ENCODE measurements around the gene FGF5. TPM values are rescaled to one million over a fixed set of nuclear protein-coding genes. Genes with fewer than 3 reads are reported as not detected.
"Not testable (repeated sequence)": the region's sequence is repeated elsewhere in the genome, so short reads cannot be mapped to it uniquely, and the experiment has no call there.

FGF5 gene
- total RNA-seq, 1 experiment from 2014 or later, result 0.12 TPM

DNA sequence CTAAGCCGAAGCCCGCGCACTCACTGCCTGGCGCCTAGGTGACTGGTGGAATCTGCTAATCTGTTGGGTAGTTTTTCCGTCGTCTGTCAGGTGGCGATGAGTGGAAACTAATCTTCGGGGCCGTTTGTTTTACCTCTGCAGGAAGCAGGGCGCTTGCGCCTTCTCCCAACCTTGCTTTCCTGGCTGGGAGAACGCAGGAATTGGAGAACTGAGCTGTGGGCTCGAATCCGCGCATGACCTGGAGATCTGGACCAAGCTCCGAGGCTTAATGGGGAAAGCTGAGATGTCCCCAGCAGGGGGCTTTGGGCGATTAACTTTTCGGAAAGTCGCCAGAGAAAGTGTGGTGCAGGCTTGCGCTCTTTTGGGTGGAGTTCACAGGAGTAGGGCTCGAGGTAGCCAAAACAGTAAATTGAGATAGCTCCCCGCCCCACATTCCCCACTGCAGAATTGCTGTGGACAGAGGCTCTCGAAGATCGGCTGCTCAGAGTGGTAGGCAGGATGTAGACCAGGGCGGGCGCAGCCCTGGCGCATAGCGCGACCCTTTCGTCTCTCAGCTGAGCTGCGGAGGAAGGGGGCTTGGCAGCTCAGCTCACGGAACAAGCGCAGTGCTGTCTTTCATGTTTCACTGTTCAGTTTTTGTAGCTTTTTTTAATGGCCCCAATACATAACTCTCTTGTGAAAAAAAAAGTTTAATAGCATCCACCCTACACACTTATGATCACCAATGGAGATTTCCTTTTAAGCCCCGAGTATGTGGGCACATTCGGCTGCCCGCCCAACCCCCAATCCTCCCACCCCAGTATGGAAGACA lies 2.7 kb upstream of the FGF5 start:
- H3K27me3 ChIP-seq, result no peaks in the 10 kb centered on the region
- DNase-seq, result no peak
- H3K36me3 ChIP-seq, result no peaks in the 10 kb centered on the region
- no peaks in the 10 kb centered on the region for H3K9me3 ChIP-seq (replicated peaks)
- H3K4me1 ChIP-seq, result peaks cover 12% of the 10 kb centered on the region
- no peak overlapping the region for H3K27ac ChIP-seq
- H3K4me3 ChIP-seq, result no peak overlapping the region

DNA sequence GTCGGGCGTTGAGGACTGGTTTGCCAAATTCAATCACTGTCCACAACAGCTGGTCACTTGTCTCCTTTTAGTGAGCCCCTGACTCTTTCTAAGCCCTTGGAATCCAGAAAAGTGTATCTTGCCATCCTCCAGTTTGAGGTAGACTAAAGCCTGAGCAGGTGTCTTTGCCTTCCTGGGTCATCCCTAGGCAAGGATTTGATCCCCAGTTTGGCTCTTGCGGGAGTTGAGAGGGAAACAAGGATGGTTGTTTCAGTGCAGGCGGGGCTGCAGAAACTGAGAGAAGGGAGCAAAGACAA lies 2.2 kb upstream of the FGF5 start:
- Histone ChIP-seq H3K27ac (no peak overlapping the region), H3K36me3 (no peaks in the 10 kb centered on the region), H3K4me1 (peaks cover 7% of the 10 kb centered on the region), H3K27me3 (no peaks in the 10 kb centered on the region), H3K9me3 (replicated peaks) (no peaks in the 10 kb centered on the region), H3K4me3 (no peak overlapping the region)
- DNase-seq, result no peak

DNA sequence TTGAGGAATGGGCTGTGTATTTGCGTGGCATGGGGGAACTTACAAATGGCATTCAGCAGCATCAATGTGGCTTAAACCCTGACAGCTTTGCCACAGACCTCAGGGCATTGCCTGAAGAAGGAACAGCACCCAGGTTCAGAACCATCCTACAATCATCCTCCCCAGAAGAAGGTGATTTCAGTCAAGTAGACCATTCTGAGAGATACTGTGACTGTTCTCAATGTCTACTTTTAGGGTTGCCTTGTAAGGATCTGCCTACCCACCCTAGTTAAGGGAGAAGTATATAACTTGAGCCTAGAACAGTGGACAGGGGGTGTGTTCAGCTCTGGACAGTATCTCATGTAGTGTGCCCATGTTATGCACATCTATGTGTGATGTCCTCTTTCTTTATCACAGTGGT lies 1.6 kb upstream of the FGF5 start:
- no peak overlapping the region for H3K27ac ChIP-seq

DNA sequence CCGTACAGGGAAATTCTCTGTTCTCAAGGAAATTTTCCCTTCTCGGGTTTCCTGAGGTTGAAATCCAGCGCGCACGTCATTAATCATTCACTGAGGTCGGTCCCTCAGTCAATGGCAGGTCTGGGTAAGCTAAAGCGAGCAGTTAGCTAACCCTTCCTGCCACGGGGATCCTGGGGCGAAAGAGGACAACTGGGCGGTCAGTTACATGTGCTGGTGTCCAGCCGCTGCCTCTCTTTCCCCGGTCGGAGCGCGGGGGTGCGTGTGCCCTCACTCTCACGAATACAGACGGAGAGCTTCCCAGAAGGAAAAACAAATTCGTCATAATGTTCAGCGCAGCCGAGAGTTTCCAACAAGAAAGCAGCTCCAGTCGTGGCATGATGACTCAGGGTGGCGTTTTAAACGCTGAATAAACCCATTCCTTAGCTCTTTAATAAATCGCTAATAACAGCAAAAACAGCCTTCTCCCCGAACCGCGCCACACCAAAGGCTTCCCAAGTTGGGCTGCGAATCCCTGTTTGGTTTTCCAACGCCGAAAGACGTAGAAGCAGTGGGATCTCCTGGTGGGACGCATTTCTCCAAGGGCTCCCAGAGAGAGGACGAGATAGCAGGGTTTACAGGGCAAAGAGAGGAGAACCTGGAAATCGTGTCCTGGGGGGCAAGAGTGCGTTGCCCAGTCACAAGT lies 752 bp upstream of the FGF5 start:
- Histone ChIP-seq H3K4me1 (peaks cover 3% of the 10 kb centered on the region; the same call in 1 of the 2 replicates), H3K36me3 (no peaks in the 10 kb centered on the region), H3K4me3 (peak overlapping the region; percentile 62), H3K9me3 (replicated peaks) (no peaks in the 10 kb centered on the region), H3K27ac (no peak overlapping the region), H3K27me3 (no peaks in the 10 kb centered on the region)
- DNase-seq, result peak; percentile 32 to 52

More for the DNA sequence above, 1.6 kb upstream of the FGF5 start:
- H3K36me3 ChIP-seq, result no peaks in the 10 kb centered on the region
- no peak for DNase-seq
- no peaks in the 10 kb centered on the region for H3K27me3 ChIP-seq
- peaks cover 3% of the 10 kb centered on the region; the same call in 1 of the 2 replicates for H3K4me1 ChIP-seq
- H3K9me3 ChIP-seq (replicated peaks), result no peaks in the 10 kb centered on the region
- H3K4me3 ChIP-seq, result no peak overlapping the region

DNA sequence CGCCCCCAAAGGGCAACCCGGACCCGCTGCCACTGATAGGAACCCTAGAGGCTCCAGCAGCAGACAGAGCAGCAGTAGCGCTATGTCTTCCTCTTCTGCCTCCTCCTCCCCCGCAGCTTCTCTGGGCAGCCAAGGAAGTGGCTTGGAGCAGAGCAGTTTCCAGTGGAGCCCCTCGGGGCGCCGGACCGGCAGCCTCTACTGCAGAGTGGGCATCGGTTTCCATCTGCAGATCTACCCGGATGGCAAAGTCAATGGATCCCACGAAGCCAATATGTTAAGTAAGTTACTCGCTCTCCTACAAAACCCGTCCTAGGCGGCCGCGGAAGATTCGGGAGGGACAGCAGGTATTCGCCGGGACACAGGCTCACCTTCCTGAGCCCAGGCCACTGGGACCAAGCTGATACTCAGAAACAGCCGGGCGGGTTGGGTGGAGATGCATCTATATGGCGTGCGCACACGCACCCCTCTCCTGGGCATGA lies 477 bp downstream of the FGF5 start:
- Histone ChIP-seq H3K4me3 (peak overlapping the region; percentile 62), H3K4me1 (peaks cover 3% of the 10 kb centered on the region; the same call in 1 of the 2 replicates), H3K9me3 (replicated peaks) (no peaks in the 10 kb centered on the region), H3K27ac (no peak overlapping the region), H3K27me3 (no peaks in the 10 kb centered on the region), H3K36me3 (no peaks in the 10 kb centered on the region)
- peak in 1 of 2 experiments; percentile 18 for DNase-seq

DNA sequence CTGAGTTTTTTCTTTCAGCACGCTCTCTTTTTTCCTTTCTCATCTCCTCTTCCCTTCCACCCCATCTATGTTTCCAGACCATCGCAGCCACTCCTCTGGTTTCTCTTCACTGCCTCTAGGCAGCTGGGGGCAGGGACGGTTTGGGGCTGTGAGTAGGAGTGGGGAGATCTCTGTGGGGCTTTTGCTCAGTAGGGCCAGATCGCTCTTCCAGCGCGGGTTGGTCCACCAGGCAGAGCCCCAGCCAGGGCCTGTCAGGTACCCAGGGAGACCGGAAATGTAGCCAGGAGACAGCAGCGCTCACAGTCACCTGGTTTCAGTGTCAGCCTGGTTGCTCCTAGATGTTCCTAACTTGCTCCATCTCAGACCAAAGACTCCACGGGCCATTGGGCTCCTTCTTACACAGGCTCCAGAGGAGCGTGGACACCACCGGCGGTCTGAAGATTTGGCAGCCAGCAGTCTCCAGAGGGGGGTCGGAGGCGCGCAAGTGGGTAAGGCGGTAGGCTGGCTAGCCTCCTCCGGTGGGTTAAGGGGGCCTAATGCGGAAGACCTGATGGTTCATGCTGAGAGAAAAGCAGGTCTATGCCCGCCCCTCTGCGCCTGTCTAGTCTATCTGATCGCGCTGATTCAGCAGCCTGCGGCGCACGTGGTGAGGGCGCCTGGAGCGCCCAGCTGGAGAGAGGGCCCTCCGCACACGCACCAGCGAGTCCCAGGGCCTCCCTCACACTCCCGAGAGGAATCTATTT lies 1.8 kb downstream of the FGF5 start:
- H3K4me1 ChIP-seq, result peaks cover 3% of the 10 kb centered on the region; the same call in 1 of the 2 replicates
- DNase-seq, result no peak
- H3K9me3 ChIP-seq (replicated peaks), result no peaks in the 10 kb centered on the region
- H3K4me3 ChIP-seq, result no peak overlapping the region
- H3K27me3 ChIP-seq, result no peaks in the 10 kb centered on the region
- no peak overlapping the region for H3K27ac ChIP-seq
- H3K36me3 ChIP-seq, result no peaks in the 10 kb centered on the region

DNA sequence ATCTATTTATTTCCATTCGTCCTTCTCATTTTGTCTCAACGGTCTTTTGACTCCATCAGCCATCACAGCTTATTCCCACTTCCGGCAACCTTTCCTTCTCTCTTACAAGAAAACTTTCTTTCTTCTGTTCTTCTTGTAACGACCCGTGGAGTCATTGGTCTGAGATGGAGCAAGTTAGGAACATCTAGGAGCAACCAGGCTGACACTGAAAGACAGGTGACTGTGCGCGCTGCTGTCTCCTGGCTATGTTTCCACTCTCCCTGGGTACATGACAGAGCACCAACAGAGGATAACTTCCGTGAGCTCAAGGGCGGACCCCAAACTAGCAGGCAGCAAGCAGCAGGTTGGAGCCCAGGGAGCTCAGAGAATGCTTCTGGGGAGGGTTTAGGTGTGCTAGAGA lies 2.5 kb downstream of the FGF5 start:
- DNase-seq, result no peak
- no peaks in the 10 kb centered on the region for H3K27me3 ChIP-seq
- H3K9me3 ChIP-seq (replicated peaks), result no peaks in the 10 kb centered on the region
- no peak overlapping the region for H3K27ac ChIP-seq
- peaks cover 3% of the 10 kb centered on the region; the same call in 1 of the 2 replicates for H3K4me1 ChIP-seq
- H3K4me3 ChIP-seq, result no peak overlapping the region
- no peaks in the 10 kb centered on the region for H3K36me3 ChIP-seq

DNA sequence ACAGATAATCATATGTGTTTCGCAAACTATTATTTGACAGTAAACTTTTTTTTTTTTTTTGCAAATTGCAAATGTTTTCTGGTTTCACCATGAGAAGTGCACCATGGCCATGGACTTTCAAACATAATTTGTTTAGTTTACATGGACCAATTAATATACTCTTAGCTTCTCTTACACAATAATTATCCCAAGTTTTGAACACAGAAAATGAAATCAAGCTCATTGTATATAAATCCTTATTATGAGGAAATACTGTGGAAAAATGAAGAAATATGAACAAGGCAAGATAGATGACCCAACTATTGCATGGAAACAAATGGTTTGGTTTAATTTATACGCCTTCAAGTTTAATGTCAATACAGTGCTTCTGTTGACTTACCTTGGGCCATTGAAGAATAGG lies 3.9 kb downstream of the FGF5 start:
- Histone ChIP-seq H3K9me3 (replicated peaks) (no peaks in the 10 kb centered on the region), H3K4me1 (no peaks in the 10 kb centered on the region; the same call in 1 of the 2 replicates), H3K27me3 (no peaks in the 10 kb centered on the region), H3K4me3 (no peak overlapping the region), H3K36me3 (no peaks in the 10 kb centered on the region), H3K27ac (no peak overlapping the region)
- DNase-seq, result no peak

DNA sequence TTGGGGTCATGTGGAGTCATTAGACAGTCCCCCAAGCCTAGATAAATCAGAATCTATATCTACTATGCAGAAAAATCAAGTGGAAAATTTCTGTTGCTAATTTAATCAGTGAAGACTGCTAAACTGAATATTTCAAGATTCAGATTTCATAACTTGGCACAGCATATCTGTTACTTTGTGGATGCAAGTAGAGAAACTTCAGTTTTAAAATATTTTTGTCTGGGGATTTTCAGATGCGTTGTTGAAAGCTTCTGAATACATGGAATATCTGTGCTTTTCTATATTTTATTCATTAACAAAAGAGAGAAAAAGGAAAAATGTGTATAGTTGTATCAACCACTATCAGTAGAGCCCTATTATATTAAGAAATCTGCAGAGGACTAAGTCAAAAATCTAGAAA lies 4.4 kb downstream of the FGF5 start:
- H3K9me3 ChIP-seq (replicated peaks), result no peaks in the 10 kb centered on the region
- no peaks in the 10 kb centered on the region for H3K4me1 ChIP-seq
- H3K27ac ChIP-seq, result no peak overlapping the region
- H3K36me3 ChIP-seq, result no peaks in the 10 kb centered on the region
- H3K27me3 ChIP-seq, result no peaks in the 10 kb centered on the region
- H3K4me3 ChIP-seq, result no peak overlapping the region
- DNase-seq, result no peak

DNA sequence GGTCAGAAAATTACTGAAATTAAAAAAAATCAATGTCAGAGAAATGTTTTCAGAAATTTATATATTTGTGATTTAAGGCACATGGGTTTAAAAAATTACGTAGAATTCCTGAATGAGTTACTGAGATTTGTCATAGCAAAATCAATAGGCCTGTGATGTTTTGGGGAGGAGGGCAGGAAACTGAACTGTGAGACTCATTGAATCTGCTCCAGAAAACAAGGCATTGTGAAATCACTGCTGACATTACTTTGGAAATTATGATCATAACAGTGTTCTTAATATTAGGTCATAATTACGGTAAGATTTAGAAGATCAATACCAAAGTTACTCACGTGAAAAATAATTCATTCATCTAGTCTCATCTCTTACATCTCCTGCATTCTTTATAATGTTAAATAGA lies 5.3 kb downstream of the FGF5 start:
- H3K27ac ChIP-seq, result no peak overlapping the region
- H3K36me3 ChIP-seq, result no peaks in the 10 kb centered on the region
- no peak overlapping the region for H3K4me3 ChIP-seq

DNA sequence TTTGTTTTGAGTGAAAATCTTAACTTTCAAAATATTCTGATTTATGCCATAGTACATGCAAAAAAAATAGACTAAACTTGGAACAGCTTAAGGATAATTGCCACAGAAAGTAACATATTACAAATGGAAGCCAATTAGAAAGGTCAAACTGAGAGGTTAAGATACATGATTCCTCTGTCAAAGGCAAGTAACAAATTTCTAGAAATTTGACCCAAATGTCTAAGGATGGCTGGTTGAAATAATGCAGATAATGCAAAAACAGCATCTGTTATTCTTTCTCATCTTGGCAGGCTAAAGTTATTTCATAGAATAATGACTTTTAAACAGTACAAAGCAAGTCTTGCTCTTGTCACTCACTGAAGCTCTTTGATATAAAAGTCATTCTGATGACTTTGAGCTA lies 10.5 kb downstream of the FGF5 start:
- no peaks in the 10 kb centered on the region for H3K9me3 ChIP-seq (replicated peaks)
- no peak overlapping the region for H3K27ac ChIP-seq
- H3K4me1 ChIP-seq, result no peaks in the 10 kb centered on the region
- DNase-seq, result no peak
- no peaks in the 10 kb centered on the region for H3K36me3 ChIP-seq
- no peak overlapping the region for H3K4me3 ChIP-seq
- no peaks in the 10 kb centered on the region for H3K27me3 ChIP-seq

More for the DNA sequence above, 5.3 kb downstream of the FGF5 start:
- Histone ChIP-seq H3K27me3 (no peaks in the 10 kb centered on the region), H3K4me1 (no peaks in the 10 kb centered on the region), H3K9me3 (replicated peaks) (no peaks in the 10 kb centered on the region)
- DNase-seq, result no peak

DNA sequence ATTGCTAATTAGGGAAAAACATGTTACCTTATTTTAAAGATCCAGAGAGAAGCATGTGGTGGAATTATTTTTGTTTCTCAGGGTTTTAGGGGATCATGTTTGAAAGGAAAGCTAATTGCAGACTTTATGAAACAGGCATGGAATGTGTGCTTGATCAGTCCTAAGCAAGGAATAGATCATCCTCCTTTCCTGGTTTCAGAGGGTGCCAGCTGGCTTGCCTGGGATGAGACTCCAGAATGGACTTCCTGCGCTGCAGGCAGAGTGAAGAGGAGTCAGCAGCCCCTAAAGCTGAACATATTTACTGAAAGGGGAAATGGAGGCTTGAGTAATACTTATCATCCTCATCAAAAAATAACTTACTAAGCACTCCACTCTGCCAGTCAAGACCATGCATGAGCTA lies 13.3 kb downstream of the FGF5 start:
- no peak for DNase-seq
- no peaks in the 10 kb centered on the region for H3K4me1 ChIP-seq
- no peaks in the 10 kb centered on the region for H3K36me3 ChIP-seq
- no peaks in the 10 kb centered on the region for H3K27me3 ChIP-seq
- H3K4me3 ChIP-seq, result no peak overlapping the region
- no peak overlapping the region for H3K27ac ChIP-seq
- no peaks in the 10 kb centered on the region for H3K9me3 ChIP-seq (replicated peaks)

DNA sequence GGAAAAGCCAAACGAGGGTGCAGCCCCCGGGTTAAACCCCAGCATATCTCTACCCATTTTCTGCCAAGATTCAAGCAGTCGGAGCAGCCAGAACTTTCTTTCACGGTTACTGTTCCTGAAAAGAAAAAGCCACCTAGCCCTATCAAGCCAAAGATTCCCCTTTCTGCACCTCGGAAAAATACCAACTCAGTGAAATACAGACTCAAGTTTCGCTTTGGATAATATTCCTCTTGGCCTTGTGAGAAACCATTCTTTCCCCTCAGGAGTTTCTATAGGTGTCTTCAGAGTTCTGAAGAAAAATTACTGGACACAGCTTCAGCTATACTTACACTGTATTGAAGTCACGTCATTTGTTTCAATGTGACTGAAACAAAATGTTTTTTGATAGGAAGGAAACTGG lies 20.0 kb downstream of the FGF5 start:
- Histone ChIP-seq H3K27me3 (no peaks in the 10 kb centered on the region), H3K4me3 (no peak overlapping the region), H3K9me3 (replicated peaks) (no peaks in the 10 kb centered on the region), H3K36me3 (no peaks in the 10 kb centered on the region), H3K27ac (no peak overlapping the region), H3K4me1 (no peaks in the 10 kb centered on the region)
- no peak for DNase-seq

DNA sequence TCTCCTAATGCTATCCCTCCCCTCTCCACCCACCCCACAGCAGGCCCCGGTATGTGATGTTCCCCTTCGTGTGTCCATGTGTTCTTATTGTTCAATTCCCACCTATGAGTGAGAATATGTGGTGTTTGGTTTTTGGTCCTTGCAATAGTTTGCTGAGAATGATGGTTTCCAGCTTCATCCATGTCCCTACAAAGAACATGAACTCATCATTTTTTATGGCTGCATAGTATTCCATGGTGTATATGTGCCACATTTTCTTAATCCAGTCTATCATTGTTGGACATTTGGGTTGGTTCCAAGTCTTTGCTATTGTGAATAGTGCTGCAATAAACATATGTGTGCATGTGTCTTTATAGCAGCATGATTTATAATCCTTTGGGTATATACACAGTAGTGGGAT lies 24.2 kb downstream of the FGF5 start:
- not testable (repeated sequence) for DNase-seq; H3K27ac ChIP-seq; H3K27me3 ChIP-seq; H3K9me3 ChIP-seq (replicated peaks); H3K36me3 ChIP-seq; H3K4me3 ChIP-seq
- H3K4me1 ChIP-seq, result peaks cover 17% of the 10 kb centered on the region

DNA sequence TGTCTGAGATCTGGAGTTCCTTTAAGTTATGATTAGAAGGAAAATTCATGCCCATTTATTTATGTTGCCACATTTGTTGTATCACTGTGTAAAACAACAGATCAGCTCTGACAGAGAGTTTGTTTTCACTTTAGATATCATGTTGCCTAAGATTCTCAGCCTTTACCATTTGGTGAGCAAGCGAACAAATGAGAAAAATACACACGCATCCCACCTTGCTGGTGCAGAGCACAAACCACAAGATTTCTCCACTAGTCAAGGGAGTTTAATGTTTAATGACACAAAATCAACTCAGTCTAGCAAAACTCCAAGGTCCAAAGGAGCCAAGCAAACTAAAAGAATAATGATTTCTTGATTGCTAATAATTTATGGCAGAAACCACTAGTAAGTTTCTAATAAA lies 27.7 kb downstream of the FGF5 start:
- no peak for DNase-seq
- H3K4me3 ChIP-seq, result no peak overlapping the region
- H3K27me3 ChIP-seq, result no peaks in the 10 kb centered on the region
- no peak overlapping the region for H3K27ac ChIP-seq
- no peaks in the 10 kb centered on the region for H3K9me3 ChIP-seq (replicated peaks)
- no peaks in the 10 kb centered on the region for H3K36me3 ChIP-seq
- H3K4me1 ChIP-seq, result peaks cover 26% of the 10 kb centered on the region

Measured in SJCRH30 (cell line).